ENCODE data around the gene CLTB.
A peak's percentile ranks its signal among the peaks of the same experiment; 100 is the strongest.

Gene CLTB

GRCh38 chr5:176391479-176391878, 24.9 kb downstream of the CLTB start:
- Histone ChIP-seq H3K9ac (ENCODE audit: insufficient read length, low read depth) (no peak overlapping the region), H3K36me3 (ENCODE audit: insufficient read depth, insufficient read length, low read length) (peaks cover 54% of the 10 kb centered on the region), H3K4me1 (ENCODE audit: insufficient read depth, insufficient read length) (peaks cover 7% of the 10 kb centered on the region), H3K27me3 (ENCODE audit: insufficient read depth, insufficient read length) (no peaks in the 10 kb centered on the region), H3K4me3 (ENCODE audit: insufficient read length, low read depth) (no peak overlapping the region), H3K9me3 (ENCODE audit: insufficient read depth, low read length) (no peaks in the 10 kb centered on the region)
- TF ChIP-seq YY1 (IDR thresholded peaks at IDR 0.05; ENCODE audit: insufficient read depth, insufficient read length): no peak
- TF ChIP-seq ZNF274 (IDR thresholded peaks at IDR 0.05; ENCODE audit: low read depth, low read length): no peak
- TF ChIP-seq SUZ12 (IDR thresholded peaks at IDR 0.05; ENCODE audit: extremely low read depth, insufficient read depth, insufficient read length): no peak
- DNase-seq (ENCODE audit: low read depth, low spot score): no peak

DNA sequence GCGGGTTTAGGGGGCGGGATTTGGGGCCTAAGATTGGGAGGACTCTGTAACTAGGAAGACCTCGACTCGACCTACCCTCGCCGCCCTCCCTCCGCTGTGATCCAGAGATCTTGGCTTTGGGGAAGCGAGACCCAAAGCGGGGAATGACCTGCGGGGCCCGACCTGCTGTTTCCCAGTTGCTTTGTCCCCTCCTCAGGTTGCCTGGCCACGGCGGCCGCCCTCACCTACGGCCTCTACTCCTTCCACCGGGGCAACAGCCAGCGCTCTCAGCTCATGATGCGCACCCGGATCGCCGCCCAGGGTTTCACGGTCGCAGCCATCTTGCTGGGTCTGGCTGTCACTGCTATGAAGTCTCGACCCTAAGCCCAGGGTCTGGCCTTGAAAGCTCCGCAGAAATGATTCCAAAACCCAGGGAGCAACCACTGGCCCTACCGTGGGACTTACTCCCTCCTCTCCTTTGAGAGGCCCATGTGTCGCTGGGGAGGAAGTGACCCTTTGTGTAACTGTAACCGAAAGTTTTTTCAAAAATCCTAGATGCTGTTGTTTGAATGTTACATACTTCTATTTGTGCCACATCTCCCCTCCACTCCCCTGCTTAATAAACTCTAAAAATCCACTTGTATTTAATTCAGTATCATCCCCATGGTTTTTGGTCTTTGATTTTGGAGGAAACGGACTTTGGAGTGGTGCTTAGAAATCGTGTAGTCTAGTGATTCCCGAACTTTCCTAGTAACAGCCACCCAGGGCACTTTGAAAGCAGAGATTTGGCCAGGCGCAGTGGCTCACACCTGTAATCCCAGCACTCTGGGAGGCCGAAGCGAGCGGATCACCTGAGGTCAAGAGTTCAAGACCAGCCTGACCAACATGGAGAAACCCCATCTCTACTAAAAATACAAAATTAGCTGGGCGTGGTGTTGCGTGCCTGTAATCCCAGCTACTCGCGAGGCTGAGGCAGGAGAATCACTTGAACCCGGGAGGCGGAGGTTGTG, 26.9 kb downstream of the CLTB start:
- DNase-seq (ENCODE audit: low read depth, low spot score): no peak
- H3K9me3 ChIP-seq (ENCODE audit: insufficient read depth, low read length): no peaks in the 10 kb centered on the region
- no peaks in the 10 kb centered on the region for H3K27me3 ChIP-seq (ENCODE audit: insufficient read depth, insufficient read length)
- no peak for TF ChIP-seq SUZ12 (IDR thresholded peaks at IDR 0.05; ENCODE audit: extremely low read depth, insufficient read depth, insufficient read length)
- TF ChIP-seq YY1 (IDR thresholded peaks at IDR 0.05; ENCODE audit: insufficient read depth, insufficient read length): no peak
- TF ChIP-seq ZNF274 (IDR thresholded peaks at IDR 0.05; ENCODE audit: low read depth, low read length): no peak
- peaks cover 7% of the 10 kb centered on the region for H3K4me1 ChIP-seq (ENCODE audit: insufficient read depth, insufficient read length)
- peaks cover 68% of the 10 kb centered on the region for H3K36me3 ChIP-seq (ENCODE audit: insufficient read depth, insufficient read length, low read length)
- peak overlapping the region; percentile 87 for H3K4me3 ChIP-seq (ENCODE audit: insufficient read length, low read depth)
- H3K9ac ChIP-seq (ENCODE audit: insufficient read length, low read depth): peak overlapping the region; percentile 88

- Histone ChIP-seq H3K9me3 (ENCODE audit: insufficient read depth, low read length) (no peaks in the 10 kb centered on the region), H3K4me1 (ENCODE audit: insufficient read depth, insufficient read length) (peaks cover 7% of the 10 kb centered on the region), H3K36me3 (ENCODE audit: insufficient read depth, insufficient read length, low read length) (peaks cover 71% of the 10 kb centered on the region), H3K9ac (ENCODE audit: insufficient read length, low read depth) (peak within 1 kb of the TSS; percentile 90), H3K27me3 (ENCODE audit: insufficient read depth, insufficient read length) (no peaks in the 10 kb centered on the region), H3K4me3 (ENCODE audit: insufficient read length, low read depth) (peak within 1 kb of the TSS; percentile 90)
- TF ChIP-seq ZNF274 (IDR thresholded peaks at IDR 0.05; ENCODE audit: low read depth, low read length) (no peak), YY1 (IDR thresholded peaks at IDR 0.05; ENCODE audit: insufficient read depth, insufficient read length) (no peak), SUZ12 (IDR thresholded peaks at IDR 0.05; ENCODE audit: extremely low read depth, insufficient read depth, insufficient read length) (no peak)
- DNase-seq (ENCODE audit: low read depth, low spot score): peak; percentile 92
Observed at GRCh38 chr5:176388444-176389134, 27.8 kb downstream of the CLTB start, which contains the start of the genes HIGD2A and NOP16. TSS of gene HIGD2A (plus strand) at chr5:176388751. CDS start at chr5:176388820, 69 bp downstream. TSS of gene NOP16 (minus strand) at chr5:176388598. CDS start at chr5:176388539, 59 bp downstream.

- H3K36me3 ChIP-seq (ENCODE audit: insufficient read depth, insufficient read length, low read length): peaks cover 71% of the 10 kb centered on the region
- H3K4me1 ChIP-seq (ENCODE audit: insufficient read depth, insufficient read length): peaks cover 7% of the 10 kb centered on the region
- H3K27me3 ChIP-seq (ENCODE audit: insufficient read depth, insufficient read length): no peaks in the 10 kb centered on the region
- no peak for TF ChIP-seq SUZ12 (IDR thresholded peaks at IDR 0.05; ENCODE audit: extremely low read depth, insufficient read depth, insufficient read length)
- TF ChIP-seq YY1 (IDR thresholded peaks at IDR 0.05; ENCODE audit: insufficient read depth, insufficient read length): no peak
- no peak for TF ChIP-seq ZNF274 (IDR thresholded peaks at IDR 0.05; ENCODE audit: low read depth, low read length)
- no peaks in the 10 kb centered on the region for H3K9me3 ChIP-seq (ENCODE audit: insufficient read depth, low read length)
- no peak for DNase-seq (ENCODE audit: low read depth, low spot score)
- H3K9ac ChIP-seq (ENCODE audit: insufficient read length, low read depth): peak overlapping the region; percentile 90
- peak overlapping the region; percentile 90 for H3K4me3 ChIP-seq (ENCODE audit: insufficient read length, low read depth)
Observed at GRCh38 chr5:176388003-176388443, 28.3 kb downstream of the CLTB start.

- Histone ChIP-seq H3K4me3 (ENCODE audit: insufficient read length, low read depth) (peak overlapping the region; percentile 90), H3K27me3 (ENCODE audit: insufficient read depth, insufficient read length) (no peaks in the 10 kb centered on the region), H3K9ac (ENCODE audit: insufficient read length, low read depth) (peak overlapping the region; percentile 90), H3K9me3 (ENCODE audit: insufficient read depth, low read length) (no peaks in the 10 kb centered on the region), H3K36me3 (ENCODE audit: insufficient read depth, insufficient read length, low read length) (peaks cover 71% of the 10 kb centered on the region), H3K4me1 (ENCODE audit: insufficient read depth, insufficient read length) (peaks cover 7% of the 10 kb centered on the region)
- no peak for TF ChIP-seq ZNF274 (IDR thresholded peaks at IDR 0.05; ENCODE audit: low read depth, low read length)
- no peak for TF ChIP-seq YY1 (IDR thresholded peaks at IDR 0.05; ENCODE audit: insufficient read depth, insufficient read length)
- TF ChIP-seq SUZ12 (IDR thresholded peaks at IDR 0.05; ENCODE audit: extremely low read depth, insufficient read depth, insufficient read length): no peak
- no peak for DNase-seq (ENCODE audit: low read depth, low spot score)
Observed at GRCh38 chr5:176387384-176387925, 28.9 kb downstream of the CLTB start.

- Histone ChIP-seq H3K36me3 (ENCODE audit: insufficient read depth, insufficient read length, low read length) (peaks cover 71% of the 10 kb centered on the region), H3K9me3 (ENCODE audit: insufficient read depth, low read length) (no peaks in the 10 kb centered on the region), H3K4me3 (ENCODE audit: insufficient read length, low read depth) (no peak overlapping the region), H3K4me1 (ENCODE audit: insufficient read depth, insufficient read length) (peaks cover 7% of the 10 kb centered on the region), H3K9ac (ENCODE audit: insufficient read length, low read depth) (no peak overlapping the region), H3K27me3 (ENCODE audit: insufficient read depth, insufficient read length) (no peaks in the 10 kb centered on the region)
- no peak for DNase-seq (ENCODE audit: low read depth, low spot score)
- no peak for TF ChIP-seq ZNF274 (IDR thresholded peaks at IDR 0.05; ENCODE audit: low read depth, low read length)
- no peak for TF ChIP-seq YY1 (IDR thresholded peaks at IDR 0.05; ENCODE audit: insufficient read depth, insufficient read length)
- no peak for TF ChIP-seq SUZ12 (IDR thresholded peaks at IDR 0.05; ENCODE audit: extremely low read depth, insufficient read depth, insufficient read length)
Observed at GRCh38 chr5:176386491-176386890, 29.8 kb downstream of the CLTB start.

Measured in NT2/D1 (cell line).